Activated gamma-delta T cell treated with Interleukin-2 at 50 U/mL for 16 hours (primary cell): ENCODE measurements around the gene ABCC3.

Experiments
- DNase-seq: peaks from one replicate; pipeline ENCODE4 v3.0.0-alpha.2; 2020

The ABCC3 gene

DNA sequence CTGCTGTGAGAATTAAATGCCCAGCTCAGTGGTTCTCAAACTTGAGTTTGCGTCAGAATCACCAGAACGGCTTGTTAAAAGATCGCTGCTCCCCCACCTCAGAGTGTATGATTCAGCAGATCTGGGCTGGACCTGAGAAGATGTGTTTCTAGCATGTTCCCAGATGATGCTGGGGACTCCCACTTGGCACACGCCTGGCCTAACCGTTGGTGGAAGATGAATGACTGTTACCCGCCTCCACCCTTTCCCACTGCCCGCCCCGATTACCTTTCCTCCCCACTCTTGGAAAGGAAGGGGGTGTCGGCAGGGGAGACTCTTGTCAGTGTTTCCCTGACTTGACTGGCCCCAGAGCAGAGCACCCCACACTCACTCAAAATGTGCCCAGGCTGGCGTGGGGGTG lies 29.3 kb upstream of the ABCC3 start:
- no peak for DNase-seq

DNA sequence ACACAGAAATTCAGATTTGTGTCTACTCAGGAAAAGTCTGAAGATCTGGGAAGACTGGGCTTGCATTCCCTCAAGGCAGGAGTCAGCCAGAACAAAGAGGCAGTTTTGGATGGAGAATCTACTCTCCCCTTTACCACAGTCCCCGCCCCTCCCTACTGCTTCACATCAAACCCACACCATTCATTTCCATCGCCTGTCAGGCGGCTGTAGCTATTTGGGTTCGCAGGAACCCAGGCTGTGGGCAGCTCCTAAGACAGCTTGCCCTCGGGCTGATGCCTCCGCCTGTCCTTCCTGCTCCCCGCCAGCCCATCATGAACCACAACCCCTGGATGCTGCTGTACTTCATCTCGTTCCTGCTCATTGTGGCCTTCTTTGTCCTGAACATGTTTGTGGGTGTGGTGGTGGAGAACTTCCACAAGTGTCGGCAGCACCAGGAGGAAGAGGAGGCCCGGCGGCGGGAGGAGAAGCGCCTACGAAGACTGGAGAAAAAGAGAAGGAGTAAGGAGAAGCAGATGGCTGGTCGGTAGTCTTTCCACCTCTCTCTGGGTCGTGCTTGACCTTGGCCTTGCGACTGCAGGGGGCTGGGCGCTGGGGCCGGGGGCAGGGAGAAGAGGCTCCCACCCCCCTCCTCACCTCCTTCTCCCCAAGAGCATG lies 27.0 kb upstream of the ABCC3 start:
- no peak for DNase-seq

DNA sequence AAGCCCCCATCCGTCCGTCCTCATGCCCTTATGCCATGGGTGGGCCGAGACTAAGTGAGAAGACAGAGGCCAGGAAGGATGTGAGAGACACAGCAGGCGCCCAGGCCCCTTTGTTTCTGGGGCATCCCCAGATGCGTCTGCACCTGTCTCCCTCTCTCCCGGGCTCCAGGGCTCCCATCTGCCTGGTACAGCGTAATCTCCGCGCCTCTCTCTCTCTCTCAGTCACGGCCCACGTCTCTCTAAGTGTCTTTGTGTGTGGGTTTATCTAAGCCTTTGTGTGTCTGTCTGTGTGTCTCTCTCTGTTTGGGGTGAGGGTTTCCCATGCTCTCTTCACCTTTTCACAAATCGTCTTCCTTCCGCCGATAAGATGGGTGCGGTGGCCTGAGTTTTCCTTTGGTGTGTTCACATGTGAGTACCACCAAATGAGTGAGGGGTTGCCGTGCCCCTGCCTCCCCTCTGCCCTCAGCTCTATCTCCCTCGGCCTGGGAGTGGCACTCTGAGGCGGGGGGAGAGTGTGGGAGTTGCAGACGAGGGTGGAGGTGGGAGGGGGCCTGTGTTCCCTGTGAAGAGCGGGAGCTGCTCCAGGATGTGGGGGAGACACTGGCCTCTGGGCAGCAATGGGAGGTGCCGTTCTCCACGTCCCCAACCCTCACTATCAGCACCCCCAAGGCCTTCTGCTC lies 25.8 kb upstream of the ABCC3 start:
- no peak for DNase-seq

DNA sequence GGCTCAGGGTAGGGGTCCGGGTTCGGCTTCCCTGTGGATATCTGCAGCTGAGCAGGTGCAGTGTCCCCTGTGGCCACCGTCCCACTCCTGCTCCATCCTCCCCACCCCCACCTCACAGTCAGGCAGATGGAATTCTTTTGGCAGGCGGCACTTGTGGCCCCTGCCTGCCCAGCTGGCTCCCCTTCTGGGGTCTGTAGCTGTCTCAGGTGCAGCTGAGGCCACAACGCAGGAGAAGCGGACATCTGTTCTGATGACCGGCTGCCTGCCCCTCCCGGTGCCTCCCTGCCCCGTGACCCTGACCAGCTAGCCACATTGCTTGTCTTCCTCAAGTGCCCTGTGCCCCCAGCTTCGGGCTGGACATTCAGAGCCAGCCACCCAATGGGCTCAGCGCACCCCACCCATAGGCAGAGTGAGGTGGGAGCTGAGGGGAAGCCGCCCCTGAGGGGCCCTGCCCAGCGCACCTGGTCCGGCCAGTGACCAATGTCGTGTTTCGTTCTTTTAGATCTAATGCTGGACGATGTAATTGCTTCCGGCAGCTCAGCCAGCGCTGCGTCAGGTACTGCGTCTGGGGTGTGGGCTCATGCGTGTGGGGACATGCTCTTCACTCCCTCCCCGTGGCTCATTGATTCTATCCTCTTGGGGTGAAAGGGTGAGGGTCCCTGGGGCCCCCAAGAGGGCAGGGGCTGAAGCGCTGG lies 25.2 kb upstream of the ABCC3 start:
- DNase-seq, result no peak

DNA sequence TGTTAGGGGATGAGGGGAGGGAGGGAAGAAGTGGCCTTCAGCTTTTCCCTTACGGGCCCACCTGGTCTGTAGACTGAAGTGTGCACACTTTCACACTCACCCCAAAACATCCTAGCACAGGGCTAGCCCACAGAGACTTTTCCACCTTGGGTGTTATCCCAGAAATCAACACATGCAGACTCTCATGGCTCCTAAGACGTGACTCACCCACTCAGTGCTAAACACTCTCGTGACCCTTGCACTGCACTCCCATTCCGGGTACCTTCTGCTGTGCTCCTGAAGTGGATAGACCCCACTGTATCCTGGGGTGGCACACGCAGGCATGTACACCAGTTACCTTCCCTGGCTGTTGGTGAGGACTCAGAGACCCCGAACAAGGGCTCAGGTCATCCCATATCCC lies 23.0 kb upstream of the ABCC3 start:
- no peak for DNase-seq

DNA sequence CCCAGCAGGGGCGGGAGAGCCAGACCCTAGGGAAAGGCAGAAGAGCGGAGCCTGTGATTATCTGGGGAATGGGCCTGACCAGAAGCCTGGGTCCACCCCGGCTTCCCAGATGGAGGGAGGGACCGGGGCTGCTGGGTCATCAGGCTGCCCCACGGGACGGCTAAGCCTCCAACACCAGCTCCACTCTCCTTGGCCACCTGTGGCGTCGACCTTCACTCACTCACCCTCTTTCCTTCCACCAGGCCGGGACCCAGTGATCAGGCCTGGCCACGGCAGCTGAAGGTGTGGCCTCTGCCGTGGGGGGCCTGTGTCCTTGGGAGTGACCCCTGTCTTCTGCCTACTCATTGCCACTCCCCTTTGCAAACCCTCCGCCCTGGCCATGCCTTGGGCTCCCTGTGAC lies 22.4 kb upstream of the ABCC3 start:
- no peak for DNase-seq

DNA sequence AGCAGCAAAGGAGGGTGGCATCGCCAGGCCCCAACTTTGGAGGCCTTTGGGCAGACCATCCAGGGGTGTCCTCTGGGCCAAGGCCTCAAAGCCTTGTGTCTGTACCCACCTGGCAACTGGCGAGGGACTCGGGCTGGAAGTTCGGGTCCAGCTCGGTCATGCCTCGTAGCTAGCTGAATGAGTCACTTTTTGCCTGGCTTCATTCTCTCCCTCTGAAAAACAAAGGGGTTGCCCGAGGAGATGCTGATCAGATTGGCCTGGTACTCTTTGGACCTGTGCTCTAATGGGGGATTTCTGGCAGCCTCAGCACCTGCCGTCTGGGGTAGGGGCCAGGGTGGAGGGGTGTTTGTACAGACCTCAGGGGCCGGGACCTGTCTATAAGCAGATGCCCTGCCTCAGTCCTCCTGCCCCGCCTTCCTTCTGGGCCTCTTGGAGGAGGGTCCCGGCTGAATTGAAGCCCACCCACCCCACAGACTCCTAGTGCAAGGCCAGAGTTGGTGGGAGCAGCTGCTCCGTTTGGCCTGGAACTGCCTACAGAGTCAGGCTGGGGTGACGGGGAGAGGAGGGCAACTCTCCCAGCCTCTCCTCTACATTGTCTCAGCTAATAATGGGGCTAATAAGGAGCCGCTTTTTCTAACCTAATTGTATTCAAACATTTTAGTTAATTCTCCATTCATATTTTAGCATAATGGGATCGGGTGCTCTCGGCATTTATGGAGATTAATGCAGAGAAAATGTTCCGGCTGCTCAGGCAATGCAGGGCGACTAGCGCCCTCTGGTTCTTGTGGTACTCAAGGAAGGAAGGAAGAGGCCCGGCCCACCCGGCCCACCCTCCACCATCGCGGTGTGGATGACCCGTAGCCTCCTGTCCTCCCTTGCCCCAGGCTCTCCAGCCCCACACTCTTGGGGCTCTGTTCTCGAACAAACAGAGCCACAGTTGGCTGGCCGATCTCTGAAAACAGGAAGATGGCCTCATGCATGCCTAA lies 21.4 kb upstream of the ABCC3 start:
- no peak for DNase-seq

DNA sequence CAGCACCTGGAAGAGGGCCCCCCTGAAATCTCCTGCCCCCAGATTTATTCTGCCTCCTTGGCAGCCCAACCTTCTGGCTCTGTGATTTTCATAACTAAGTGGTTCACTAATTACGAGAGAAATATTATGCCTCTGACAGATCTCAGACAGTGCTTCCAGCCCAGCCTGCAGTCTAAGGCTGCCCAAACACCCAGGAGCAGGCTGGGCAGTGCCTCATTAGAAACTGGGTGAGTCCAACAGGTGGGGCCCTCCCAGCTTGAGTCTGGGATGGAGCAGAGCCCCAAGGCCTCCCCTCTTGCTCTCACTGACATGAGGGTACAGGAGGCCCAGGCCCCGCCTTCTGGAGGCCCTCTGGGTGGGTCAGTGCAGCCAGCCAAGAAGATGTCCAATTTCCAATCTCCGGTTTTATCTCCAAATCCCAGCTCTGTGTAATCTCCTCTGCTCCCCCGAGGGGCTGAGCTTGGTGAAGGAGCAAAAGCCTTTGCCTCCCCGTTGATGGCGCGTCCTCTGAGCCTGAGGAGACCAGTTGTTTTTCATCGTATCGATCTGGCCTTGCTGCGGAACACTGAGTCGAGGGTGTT lies 20.1 kb upstream of the ABCC3 start:
- no peak for DNase-seq

DNA sequence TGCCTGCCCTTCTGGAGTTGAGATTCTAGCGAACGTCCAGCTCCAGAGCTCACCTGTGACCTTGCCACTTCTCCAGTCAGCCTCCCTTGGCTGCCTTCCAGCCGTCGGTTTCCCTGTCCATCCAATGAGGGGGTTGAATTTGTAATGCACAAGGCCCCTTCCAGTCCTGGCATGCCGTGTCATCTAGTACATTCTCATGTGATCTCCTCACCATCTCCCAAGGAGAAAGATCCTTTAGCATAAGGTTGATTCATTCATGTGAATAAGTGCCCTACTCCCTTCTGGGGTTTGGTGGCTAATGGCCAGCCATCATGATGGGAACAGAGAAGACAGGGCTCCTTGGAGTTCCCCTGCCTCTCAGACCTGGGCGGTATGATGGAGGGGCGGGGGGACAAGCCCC lies 18.9 kb upstream of the ABCC3 start:
- no peak for DNase-seq

DNA sequence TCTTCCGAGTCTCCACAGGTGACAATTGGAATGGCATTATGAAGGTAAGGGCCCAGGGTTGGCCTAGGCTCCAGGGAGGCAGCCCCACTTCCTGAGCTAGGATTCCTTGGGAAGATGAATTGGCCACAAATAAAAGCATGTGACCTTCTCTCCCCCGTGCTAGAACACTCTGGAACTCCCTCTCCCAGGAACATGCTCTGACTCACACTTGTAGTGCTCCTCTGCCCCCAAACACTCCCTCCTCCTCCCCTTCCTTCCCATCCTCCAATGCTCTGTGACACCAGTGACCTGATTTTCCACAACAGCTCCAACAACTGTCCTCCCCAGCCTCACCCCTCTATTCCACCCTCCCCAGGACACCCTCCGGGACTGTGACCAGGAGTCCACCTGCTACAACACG lies 16.4 kb upstream of the ABCC3 start:
- DNase-seq, result no peak

DNA sequence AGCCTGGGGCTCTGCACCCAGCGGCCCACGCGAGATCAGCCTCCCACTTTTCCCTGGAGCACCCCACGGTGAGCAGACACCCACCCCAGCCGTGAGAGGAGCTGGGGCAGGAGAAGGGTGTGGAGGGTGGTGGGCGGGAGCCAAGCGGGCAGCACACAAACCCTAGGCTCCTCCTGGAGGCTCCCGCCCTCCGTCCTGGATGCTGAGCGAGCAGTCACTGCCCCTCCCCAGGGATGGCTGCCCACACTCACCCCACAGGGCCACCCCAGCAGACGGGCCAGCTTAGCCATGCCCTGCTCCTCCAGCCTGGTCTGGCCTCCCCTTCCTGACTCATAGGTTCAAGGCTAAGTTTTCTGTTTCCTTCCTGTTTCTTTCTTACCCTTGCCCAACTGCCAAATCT lies 15.7 kb upstream of the ABCC3 start:
- DNase-seq, result no peak

DNA sequence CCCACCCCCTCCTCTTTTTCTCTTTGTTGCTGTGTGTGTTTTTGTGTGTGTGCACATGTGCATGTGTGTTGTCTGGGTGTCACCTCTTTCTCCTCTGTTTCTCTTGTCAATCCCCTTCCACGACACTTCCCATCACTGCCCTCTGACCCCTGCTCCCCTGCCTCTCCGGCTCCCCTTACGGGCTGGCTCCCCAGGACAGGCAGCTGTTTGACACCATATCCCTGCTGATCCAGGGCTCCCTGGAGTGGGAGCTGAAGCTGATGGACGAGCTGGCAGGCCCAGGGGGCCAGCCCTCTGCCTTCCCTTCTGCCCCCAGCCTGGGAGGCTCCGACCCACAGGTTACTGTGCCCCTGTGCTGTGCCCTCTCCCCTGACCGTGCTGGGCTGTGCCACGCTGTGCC lies 15.2 kb upstream of the ABCC3 start:
- no peak for DNase-seq

DNA sequence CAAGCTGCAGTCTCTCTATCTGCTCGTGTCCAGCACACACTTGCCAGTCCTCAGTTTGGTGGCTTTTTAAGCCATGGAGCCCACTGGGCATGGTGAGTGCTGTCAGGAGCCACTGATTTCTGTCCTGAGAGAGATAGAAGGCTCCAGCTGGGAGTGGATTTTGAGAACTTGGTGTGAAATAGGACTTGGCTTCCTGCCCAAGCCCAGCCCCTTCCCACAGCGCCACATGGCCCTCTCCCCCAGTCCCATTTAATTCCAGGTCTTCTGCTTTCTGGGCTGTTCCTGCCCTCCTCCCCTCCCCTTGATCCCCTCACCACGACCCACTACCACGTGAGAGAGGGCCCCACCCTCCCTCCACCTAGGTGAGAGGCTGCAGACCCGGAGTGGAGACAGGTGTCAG lies 14.4 kb upstream of the ABCC3 start:
- no peak for DNase-seq

DNA sequence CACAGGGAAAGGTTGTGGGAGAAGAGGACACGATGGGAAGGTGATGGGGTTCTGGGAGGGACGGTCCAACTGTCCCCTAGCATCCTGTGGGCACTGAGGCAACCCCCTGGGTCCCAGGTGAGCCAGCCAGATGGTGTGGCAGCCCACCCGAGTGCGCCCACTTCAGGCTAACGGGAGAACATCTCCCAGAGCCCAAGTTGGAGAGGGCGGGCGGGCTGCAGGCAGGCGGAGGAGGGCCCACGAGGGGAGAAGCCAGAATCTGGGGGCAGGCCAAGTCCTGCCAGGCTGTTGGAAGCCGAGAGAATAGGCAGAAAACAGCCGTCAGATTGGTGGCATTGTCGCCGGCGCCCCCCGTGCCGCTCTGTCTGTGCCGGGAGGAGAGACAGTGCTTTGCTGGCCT lies 13.8 kb upstream of the ABCC3 start:
- no peak for DNase-seq

DNA sequence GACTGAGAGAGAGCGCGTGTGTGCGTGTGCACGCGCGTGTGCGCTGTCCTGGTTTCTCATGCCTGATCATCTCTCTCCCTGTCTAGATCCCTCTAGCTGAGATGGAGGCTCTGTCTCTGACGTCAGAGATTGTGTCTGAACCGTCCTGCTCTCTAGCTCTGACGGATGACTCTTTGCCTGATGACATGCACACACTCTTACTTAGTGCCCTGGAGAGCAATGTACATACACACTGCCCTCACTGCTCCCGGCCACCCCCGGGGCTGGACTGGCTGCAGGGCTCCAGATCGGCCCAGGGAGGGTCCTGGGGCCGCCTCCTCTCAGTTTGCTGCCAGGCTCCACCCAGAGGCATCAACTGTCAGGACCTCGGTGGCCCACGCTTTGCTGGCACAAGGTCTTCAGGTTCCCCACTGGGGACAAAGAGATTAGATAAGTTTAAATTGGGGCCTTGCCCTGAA lies 13.1 kb upstream of the ABCC3 start:
- DNase-seq, result no peak

DNA sequence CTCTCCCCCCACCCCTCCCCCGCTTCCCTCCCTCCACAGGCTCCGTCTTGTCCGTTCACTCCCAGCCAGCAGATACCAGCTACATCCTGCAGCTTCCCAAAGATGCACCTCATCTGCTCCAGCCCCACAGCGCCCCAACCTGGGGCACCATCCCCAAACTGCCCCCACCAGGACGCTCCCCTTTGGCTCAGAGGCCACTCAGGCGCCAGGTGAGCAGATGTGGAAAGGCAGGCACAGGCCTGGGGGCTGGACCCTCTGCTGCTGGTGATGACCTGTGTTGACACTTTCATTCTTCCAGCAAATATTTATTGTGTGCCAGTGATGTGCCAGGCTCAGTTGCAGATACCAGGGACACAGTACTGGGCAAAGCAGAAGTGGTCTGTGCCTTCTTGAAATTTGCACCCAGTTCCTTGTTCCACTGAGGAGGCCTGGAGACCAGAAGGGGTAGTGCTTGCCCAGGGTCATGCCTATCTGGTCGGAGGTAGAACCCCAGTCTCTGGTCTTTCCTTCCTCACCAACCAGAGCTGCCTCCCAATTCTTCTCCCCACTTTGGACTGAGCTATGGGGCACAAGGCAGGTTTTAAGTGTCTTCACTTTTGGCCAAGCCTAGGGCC lies 10.3 kb upstream of the ABCC3 start:
- no peak for DNase-seq

DNA sequence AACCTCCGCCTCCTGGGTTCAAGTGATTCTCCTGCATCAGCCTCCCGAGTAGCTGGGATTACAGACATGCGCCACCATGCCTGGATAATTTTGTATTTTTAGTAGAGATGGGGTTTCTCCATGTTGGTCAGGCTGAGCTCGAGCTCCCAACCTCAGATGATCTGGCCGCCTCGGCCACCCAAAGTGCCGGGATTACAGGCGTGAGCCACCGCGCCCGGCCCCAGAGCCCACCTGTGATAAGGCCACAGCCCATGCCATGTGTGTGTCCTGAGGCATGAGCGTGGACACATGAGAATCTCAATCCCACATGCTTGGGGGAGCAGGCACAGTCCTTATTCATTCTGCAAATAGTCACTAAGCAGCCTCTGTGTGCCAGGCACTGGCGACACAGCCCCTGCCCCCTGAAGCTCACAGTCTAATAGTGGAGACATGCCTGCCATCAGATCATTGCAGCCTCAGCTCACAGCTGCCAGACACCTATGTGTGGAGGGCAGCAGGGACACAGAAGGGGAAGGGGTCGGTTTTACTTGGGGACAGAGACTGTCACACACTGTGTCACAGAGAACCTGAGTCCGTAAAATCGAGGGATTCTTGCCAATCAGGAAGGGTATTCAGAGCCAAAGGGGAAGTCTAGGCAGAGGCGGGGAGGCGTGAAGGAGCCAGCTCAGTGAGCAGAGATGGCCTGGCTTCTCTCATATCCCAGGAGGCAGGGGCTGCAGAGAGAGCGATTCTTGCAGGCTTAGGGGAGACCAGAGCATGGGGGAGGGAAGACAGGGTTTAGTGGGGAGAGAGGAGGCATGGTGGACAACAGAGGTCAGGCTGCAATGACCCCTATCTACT lies 9.4 kb upstream of the ABCC3 start:
- no peak for DNase-seq

DNA sequence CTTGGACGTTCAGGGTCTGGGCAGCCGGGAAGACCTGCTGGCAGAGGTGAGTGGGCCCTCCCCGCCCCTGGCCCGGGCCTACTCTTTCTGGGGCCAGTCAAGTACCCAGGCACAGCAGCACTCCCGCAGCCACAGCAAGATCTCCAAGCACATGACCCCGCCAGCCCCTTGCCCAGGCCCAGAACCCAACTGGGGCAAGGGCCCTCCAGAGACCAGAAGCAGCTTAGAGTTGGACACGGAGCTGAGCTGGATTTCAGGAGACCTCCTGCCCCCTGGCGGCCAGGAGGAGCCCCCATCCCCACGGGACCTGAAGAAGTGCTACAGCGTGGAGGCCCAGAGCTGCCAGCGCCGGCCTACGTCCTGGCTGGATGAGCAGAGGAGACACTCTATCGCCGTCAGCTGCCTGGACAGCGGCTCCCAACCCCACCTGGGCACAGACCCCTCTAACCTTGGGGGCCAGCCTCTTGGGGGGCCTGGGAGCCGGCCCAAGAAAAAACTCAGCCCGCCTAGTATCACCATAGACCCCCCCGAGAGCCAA lies 8.6 kb upstream of the ABCC3 start:
- peak; percentile 51 for DNase-seq

DNA sequence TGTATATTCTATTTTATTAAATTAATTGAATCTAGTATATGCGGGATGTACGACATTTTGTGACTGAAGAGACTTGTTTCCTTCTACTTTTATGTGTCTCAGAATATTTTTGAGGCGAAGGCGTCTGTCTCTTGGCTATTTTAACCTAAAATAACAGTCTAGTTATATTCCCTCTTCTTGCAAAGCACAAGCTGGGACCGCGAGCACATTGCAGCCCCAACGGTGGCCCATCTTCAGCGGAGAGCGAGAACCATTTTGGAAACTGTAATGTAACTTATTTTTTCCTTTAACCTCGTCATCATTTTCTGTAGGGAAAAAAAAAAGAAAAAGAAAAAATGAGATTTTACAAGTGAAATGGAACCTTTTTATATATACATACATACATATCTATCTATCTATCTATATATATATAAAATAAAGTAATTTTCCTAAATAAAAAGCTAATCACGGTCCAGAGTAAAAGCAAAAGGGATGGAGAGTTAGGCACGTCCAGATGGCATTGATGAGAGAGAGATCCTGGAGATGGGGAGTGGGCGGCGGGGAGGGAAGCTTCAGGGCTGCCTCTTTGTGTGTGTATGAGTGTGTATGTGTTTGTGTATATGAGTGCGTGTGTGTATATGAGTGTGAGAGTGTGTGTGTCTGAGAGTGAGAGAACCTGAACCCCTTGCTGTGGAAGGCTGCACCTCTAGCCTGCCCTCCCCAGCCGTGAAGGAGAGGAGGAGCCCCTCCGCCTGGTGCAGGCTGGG lies 7.5 kb upstream of the ABCC3 start:
- no peak for DNase-seq
